ENCODE results near the gene RNF217.

- no peak for TF ChIP-seq POLR2AphosphoS5 (IDR thresholded peaks at IDR 0.05)
- no peak for TF ChIP-seq POLR2A (IDR thresholded peaks at IDR 0.05)
- no peak for TF ChIP-seq CTCF (IDR thresholded peaks at IDR 0.05)
- TF ChIP-seq EP300 (IDR thresholded peaks at IDR 0.05; ENCODE audit: low read depth), result no peak
Observed at GRCh38 chr6:124987999-124988591, 25.9 kb downstream of the RNF217 start.

Measured in transverse colon (tissue), 4 donors.